GM12875 (cell line): Measurements from ENCODE around the gene LRRC15.

Experiments used
- H3K4me3 ChIP-seq: one replicate; pipeline ENCODE4 v1.5.1; 2011; ENCODE audit warnings: low read depth, low read length, control low read depth
- TF ChIP-seq, protein P1 (sequence below): IDR thresholded peaks from 2 replicates; pipeline ENCODE4 v1.5.1; 2011; ENCODE audit warnings: low read depth, mild to moderate bottlenecking, control low read depth, inconsistent platforms, low read length, moderate library complexity, borderline replicate concordance; ENCODE audit not compliant: insufficient read depth

LRRC15 gene

GRCh38 chr3:194344012-194344411, 25.5 kb downstream of the LRRC15 start:
- TF ChIP-seq, protein P1, sequence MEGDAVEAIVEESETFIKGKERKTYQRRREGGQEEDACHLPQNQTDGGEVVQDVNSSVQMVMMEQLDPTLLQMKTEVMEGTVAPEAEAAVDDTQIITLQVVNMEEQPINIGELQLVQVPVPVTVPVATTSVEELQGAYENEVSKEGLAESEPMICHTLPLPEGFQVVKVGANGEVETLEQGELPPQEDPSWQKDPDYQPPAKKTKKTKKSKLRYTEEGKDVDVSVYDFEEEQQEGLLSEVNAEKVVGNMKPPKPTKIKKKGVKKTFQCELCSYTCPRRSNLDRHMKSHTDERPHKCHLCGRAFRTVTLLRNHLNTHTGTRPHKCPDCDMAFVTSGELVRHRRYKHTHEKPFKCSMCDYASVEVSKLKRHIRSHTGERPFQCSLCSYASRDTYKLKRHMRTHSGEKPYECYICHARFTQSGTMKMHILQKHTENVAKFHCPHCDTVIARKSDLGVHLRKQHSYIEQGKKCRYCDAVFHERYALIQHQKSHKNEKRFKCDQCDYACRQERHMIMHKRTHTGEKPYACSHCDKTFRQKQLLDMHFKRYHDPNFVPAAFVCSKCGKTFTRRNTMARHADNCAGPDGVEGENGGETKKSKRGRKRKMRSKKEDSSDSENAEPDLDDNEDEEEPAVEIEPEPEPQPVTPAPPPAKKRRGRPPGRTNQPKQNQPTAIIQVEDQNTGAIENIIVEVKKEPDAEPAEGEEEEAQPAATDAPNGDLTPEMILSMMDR = peak; percentile 92

GRCh38 chr3:194343561-194343893, 26.0 kb downstream of the LRRC15 start:
- no peak overlapping the region for H3K4me3 ChIP-seq
- TF ChIP-seq, protein P1 = no peak

More at GRCh38 chr3:194344012-194344411, 25.5 kb downstream of the LRRC15 start:
- no peak overlapping the region for H3K4me3 ChIP-seq

GRCh38 chr3:194342861-194343560, 26.5 kb downstream of the LRRC15 start:
- no peak overlapping the region for H3K4me3 ChIP-seq
- TF ChIP-seq, protein P1 = no peak

DNA sequence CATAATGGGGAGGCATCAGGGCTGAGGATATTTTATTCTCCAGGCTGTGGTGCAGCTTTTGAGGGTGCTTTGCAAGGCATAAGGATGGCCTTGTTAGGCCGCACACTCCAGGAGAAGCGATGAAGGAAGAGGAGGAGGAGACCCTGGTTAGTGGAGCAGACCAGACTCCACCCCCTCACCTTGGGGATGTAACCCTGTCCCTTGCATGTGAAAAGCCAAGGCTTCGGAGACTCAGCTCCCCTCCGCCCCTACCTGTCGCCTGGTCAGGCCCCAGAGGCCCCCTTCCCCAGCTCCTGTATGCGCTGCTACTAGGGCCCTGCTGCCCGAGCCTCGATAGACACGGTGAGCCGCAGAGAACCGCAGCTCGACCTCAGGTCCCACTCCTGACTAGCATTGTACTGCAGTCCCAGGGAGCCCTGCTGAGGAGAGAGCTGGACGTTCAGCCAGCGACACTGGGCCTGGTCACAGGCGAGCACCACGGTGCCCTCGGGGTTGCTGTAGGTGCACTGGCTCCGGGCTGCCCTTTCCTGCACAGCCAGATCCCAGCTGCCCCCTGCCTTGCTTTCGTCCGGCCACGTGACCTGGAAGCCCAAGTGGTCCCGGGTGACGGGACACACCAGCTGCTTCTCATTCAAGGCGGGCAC, 28.7 kb downstream of the LRRC15 start:
- no peak overlapping the region for H3K4me3 ChIP-seq
- TF ChIP-seq, protein P1 = no peak

GRCh38 chr3:194339840-194340239, 29.7 kb downstream of the LRRC15 start:
- TF ChIP-seq, protein P1 = no peak
- no peak overlapping the region for H3K4me3 ChIP-seq

DNA sequence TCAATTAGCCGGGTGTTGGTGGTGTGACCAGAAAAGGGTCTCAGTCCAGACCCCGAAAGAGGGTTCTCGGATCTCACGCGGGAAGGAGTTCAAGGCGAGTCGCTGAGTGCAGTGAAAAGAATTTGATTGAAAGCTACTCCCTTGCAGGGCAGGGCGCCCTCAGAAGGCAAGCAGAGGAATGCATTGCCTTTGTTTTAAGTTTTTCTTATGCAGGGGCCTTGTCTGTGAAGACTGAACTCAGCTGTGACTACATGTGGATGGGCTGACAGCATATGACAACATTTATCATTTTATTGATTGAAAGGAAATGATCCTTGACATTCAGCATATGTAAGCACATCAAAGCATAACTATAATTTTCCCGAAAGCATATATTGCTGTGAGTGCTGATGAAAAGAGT, 30.2 kb downstream of the LRRC15 start:
- H3K4me3 ChIP-seq = no peak overlapping the region
- TF ChIP-seq, protein P1 = 0 out of 2 replicates have a peak, but pooled peaks have one; percentile 10
